Activated naive CD8-positive, alpha-beta T cell treated with anti-CD3 and anti-CD28 coated beads, Interleukin-2, amount 10 ng/mL, durations not matched to agents 7 days and 5 days (primary cell): ENCODE data around the gene FAM177B. TPM values are rescaled to one million over a fixed set of nuclear protein-coding genes. Genes with fewer than 3 reads are reported as not detected.

Source experiments
- ATAC-seq: fragments of 150-1000 bp; cut with Tn5 transposase; one replicate; pipeline ENCODE4 v1.10.0; 2021; ENCODE audit warnings: low read depth, moderate library complexity
- POLR2A ChIA-PET: fragments of 350-600 bp; sonication (Branson Sonifier 250); formaldehyde crosslinking; loops from one replicate; lab custom pipeline; 2021; ENCODE audit warnings: antibody characterized with exemption; lab: Charles Lee
- DNase-seq: peaks from one replicate; pipeline ENCODE4 v3.0.0; 2021
- H3K27ac Mint-ChIP-seq: one replicate; pipeline ENCODE4 v1.8.0; 2022; ENCODE audit warnings: mild to moderate bottlenecking, mixed read lengths
- H3K27me3 Mint-ChIP-seq: one replicate; pipeline ENCODE4 v1.8.0; 2022; ENCODE audit warnings: mild to moderate bottlenecking, moderate library complexity, mixed read lengths
- H3K36me3 Mint-ChIP-seq: one replicate; pipeline ENCODE4 v1.8.0; 2021; ENCODE audit warnings: mild to moderate bottlenecking, mixed read lengths
- H3K4me1 Mint-ChIP-seq: one replicate; pipeline ENCODE4 v1.8.0; 2021; ENCODE audit warnings: mixed read lengths
- H3K4me3 Mint-ChIP-seq: one replicate; pipeline ENCODE4 v1.8.0; 2022; ENCODE audit warnings: mild to moderate bottlenecking, moderate library complexity, mixed read lengths
- H3K9me3 Mint-ChIP-seq: one replicate; pipeline ENCODE4 v1.8.0; 2021; ENCODE audit warnings: mixed read lengths
- total RNA-seq, 2 experiments: library from RNA; stranded (reverse); gene quantifications; one replicate each; pipeline ENCODE4 v1.2.3, GENCODE V29; 2021

FAM177B gene
- not detected for total RNA-seq

- POLR2A ChIA-PET = no interaction called here
- H3K27ac Mint-ChIP-seq = no peak within 1 kb of the TSS
These were observed at the start of gene FAM177B for GRCh38 chr1:222736972-222737371. Gene FAM177B, plus strand, starts transcription at chr1:222737202. Its CDS starts 9,344 bp downstream, at chr1:222746546.

GRCh38 chr1:222691016-222691415, 46.0 kb upstream of the FAM177B start:
- ATAC-seq (no peak), DNase-seq (no peak)
- H3K36me3 Mint-ChIP-seq = peaks cover 18% of the 10 kb centered on the region
- no peaks in the 10 kb centered on the region for H3K27me3 Mint-ChIP-seq
- no peaks in the 10 kb centered on the region for H3K9me3 Mint-ChIP-seq
- H3K4me3 Mint-ChIP-seq = no peak overlapping the region
- POLR2A ChIA-PET = no interaction called here
- H3K27ac Mint-ChIP-seq = no peak overlapping the region
- peaks cover 4% of the 10 kb centered on the region for H3K4me1 Mint-ChIP-seq

More at GRCh38 chr1:222736972-222737371, at the start of gene FAM177B:
- H3K4me3 Mint-ChIP-seq = no peak within 1 kb of the TSS
- H3K4me1 Mint-ChIP-seq = peaks cover 8% of the 10 kb centered on the region
- peaks cover 12% of the 10 kb centered on the region for H3K36me3 Mint-ChIP-seq
- no peaks in the 10 kb centered on the region for H3K27me3 Mint-ChIP-seq
- ATAC-seq = no peak
- DNase-seq = no peak
- H3K9me3 Mint-ChIP-seq = no peaks in the 10 kb centered on the region

- H3K4me1 Mint-ChIP-seq = peaks cover 4% of the 10 kb centered on the region
- peaks cover 13% of the 10 kb centered on the region for H3K36me3 Mint-ChIP-seq
- POLR2A ChIA-PET = no interaction called here
- no peak overlapping the region for H3K4me3 Mint-ChIP-seq
- no peaks in the 10 kb centered on the region for H3K27me3 Mint-ChIP-seq
- no peak overlapping the region for H3K27ac Mint-ChIP-seq
- no peak for DNase-seq
- H3K9me3 Mint-ChIP-seq = no peaks in the 10 kb centered on the region
- ATAC-seq = no peak
These were observed 42.1 kb upstream of the FAM177B start for GRCh38 chr1:222694927-222695326.

- POLR2A ChIA-PET = no interaction called here
These were observed 40.3 kb upstream of the FAM177B start for GRCh38 chr1:222696741-222697140.

GRCh38 chr1:222697203-222697602, 39.8 kb upstream of the FAM177B start:
- peaks cover 17% of the 10 kb centered on the region for H3K36me3 Mint-ChIP-seq
- no peaks in the 10 kb centered on the region for H3K9me3 Mint-ChIP-seq
- peaks cover 4% of the 10 kb centered on the region for H3K4me1 Mint-ChIP-seq
- POLR2A ChIA-PET = no interaction called here
- H3K27ac Mint-ChIP-seq = no peak overlapping the region
- no peaks in the 10 kb centered on the region for H3K27me3 Mint-ChIP-seq
- no peak for ATAC-seq
- H3K4me3 Mint-ChIP-seq = no peak overlapping the region
- no peak for DNase-seq

More at GRCh38 chr1:222696741-222697140, 40.3 kb upstream of the FAM177B start:
- H3K4me3 Mint-ChIP-seq = no peak overlapping the region
- peaks cover 17% of the 10 kb centered on the region for H3K36me3 Mint-ChIP-seq
- no peaks in the 10 kb centered on the region for H3K27me3 Mint-ChIP-seq
- H3K27ac Mint-ChIP-seq = no peak overlapping the region
- no peaks in the 10 kb centered on the region for H3K9me3 Mint-ChIP-seq
- ATAC-seq (no peak), DNase-seq (no peak)
- peaks cover 4% of the 10 kb centered on the region for H3K4me1 Mint-ChIP-seq

- Mint-ChIP-seq H3K9me3 (no peaks in the 10 kb centered on the region), H3K27ac (no peak overlapping the region), H3K4me3 (no peak overlapping the region), H3K4me1 (peaks cover 2% of the 10 kb centered on the region), H3K36me3 (peaks cover 19% of the 10 kb centered on the region), H3K27me3 (no peaks in the 10 kb centered on the region)
- POLR2A ChIA-PET = interaction anchor here (1.1 kb wide), 1 partner anchor 13 kb away, joined by 3 read pairs; no protein-coding TSS in a partner anchor
- ATAC-seq (no peak), DNase-seq (no peak)
These were observed 39.2 kb upstream of the FAM177B start for GRCh38 chr1:222697826-222698225.

- H3K36me3 Mint-ChIP-seq = peaks cover 42% of the 10 kb centered on the region
- ATAC-seq (no peak), DNase-seq (no peak)
- POLR2A ChIA-PET = interaction anchor here (1.3 kb wide), 1 partner anchor 11 kb away, joined by 3 read pairs; no protein-coding TSS in a partner anchor
- no peak overlapping the region for H3K27ac Mint-ChIP-seq
- H3K4me3 Mint-ChIP-seq = no peak overlapping the region
- peaks cover 2% of the 10 kb centered on the region for H3K9me3 Mint-ChIP-seq
- peaks cover 17% of the 10 kb centered on the region for H3K4me1 Mint-ChIP-seq
- no peaks in the 10 kb centered on the region for H3K27me3 Mint-ChIP-seq
These were observed 34.8 kb upstream of the FAM177B start for GRCh38 chr1:222702210-222702609.

GRCh38 chr1:222704260-222704659, 32.7 kb upstream of the FAM177B start:
- no peak for DNase-seq
- Mint-ChIP-seq H3K36me3 (peaks cover 51% of the 10 kb centered on the region), H3K4me1 (peaks cover 27% of the 10 kb centered on the region), H3K4me3 (no peak overlapping the region), H3K9me3 (peaks cover 2% of the 10 kb centered on the region), H3K27ac (no peak overlapping the region), H3K27me3 (no peaks in the 10 kb centered on the region)
- no peak for ATAC-seq
- POLR2A ChIA-PET = no interaction called here

- POLR2A ChIA-PET = no interaction called here
- Mint-ChIP-seq H3K27ac (no peak overlapping the region), H3K9me3 (peaks cover 2% of the 10 kb centered on the region), H3K36me3 (peaks cover 57% of the 10 kb centered on the region), H3K27me3 (no peaks in the 10 kb centered on the region), H3K4me1 (peaks cover 44% of the 10 kb centered on the region), H3K4me3 (no peak overlapping the region)
- ATAC-seq (no peak), DNase-seq (no peak)
These were observed 30.2 kb upstream of the FAM177B start for GRCh38 chr1:222706815-222707214.

GRCh38 chr1:222709700-222710153, 27.3 kb upstream of the FAM177B start:
- ATAC-seq = no peak
- Mint-ChIP-seq H3K4me3 (peak overlapping the region; percentile 95), H3K27ac (no peak overlapping the region), H3K36me3 (peaks cover 44% of the 10 kb centered on the region), H3K9me3 (no peaks in the 10 kb centered on the region), H3K4me1 (peaks cover 43% of the 10 kb centered on the region), H3K27me3 (no peaks in the 10 kb centered on the region)
- DNase-seq = no peak
- POLR2A ChIA-PET = interaction anchor here (0.5 to 2.1 kb wide), 2 partner anchors 55 to 967 kb away, joined by 4 to 18 read pairs; no protein-coding TSS in a partner anchor

GRCh38 chr1:222711319-222712252, 25.4 kb upstream of the FAM177B start:
- Mint-ChIP-seq H3K4me1 (peaks cover 35% of the 10 kb centered on the region), H3K9me3 (no peaks in the 10 kb centered on the region), H3K4me3 (peak overlapping the region; percentile 95), H3K27me3 (no peaks in the 10 kb centered on the region), H3K36me3 (peaks cover 41% of the 10 kb centered on the region), H3K27ac (peak overlapping the region; percentile 97)
- ATAC-seq = peak; percentile 51
- DNase-seq = peak; percentile 66
- POLR2A ChIA-PET = interaction anchor here (1.0 to 2.8 kb wide), 7 partner anchors 14 to 122 kb away, joined by 3 to 40 read pairs (median 9); partner anchors contain the start of gene TAF1A

GRCh38 chr1:222712253-222713090, 24.5 kb upstream of the FAM177B start, which contains the start of the genes AIDA and BROX:
Gene AIDA, minus strand, starts transcription at chr1:222712491. Its CDS starts 174 bp downstream, at chr1:222712317.
Gene BROX, plus strand, starts transcription at chr1:222712564. Its CDS starts 3,136 bp downstream, at chr1:222715700.
- peaks cover 35% of the 10 kb centered on the region for H3K4me1 Mint-ChIP-seq
- H3K27me3 Mint-ChIP-seq = no peaks in the 10 kb centered on the region
- DNase-seq (peak; percentile 98), ATAC-seq (peak; percentile 71)
- H3K4me3 Mint-ChIP-seq = peak within 1 kb of the TSS; percentile 95
- no peaks in the 10 kb centered on the region for H3K9me3 Mint-ChIP-seq
- peak within 1 kb of the TSS; percentile 97 for H3K27ac Mint-ChIP-seq
- POLR2A ChIA-PET = interaction anchor here (1.0 to 2.8 kb wide), 9 partner anchors 10 to 1470 kb away, joined by 3 to 40 read pairs (median 4); partner anchors contain the start of genes DEGS1 and TAF1A
- H3K36me3 Mint-ChIP-seq = peaks cover 41% of the 10 kb centered on the region
